ENCODE results near the gene SLC30A2.

DNA sequence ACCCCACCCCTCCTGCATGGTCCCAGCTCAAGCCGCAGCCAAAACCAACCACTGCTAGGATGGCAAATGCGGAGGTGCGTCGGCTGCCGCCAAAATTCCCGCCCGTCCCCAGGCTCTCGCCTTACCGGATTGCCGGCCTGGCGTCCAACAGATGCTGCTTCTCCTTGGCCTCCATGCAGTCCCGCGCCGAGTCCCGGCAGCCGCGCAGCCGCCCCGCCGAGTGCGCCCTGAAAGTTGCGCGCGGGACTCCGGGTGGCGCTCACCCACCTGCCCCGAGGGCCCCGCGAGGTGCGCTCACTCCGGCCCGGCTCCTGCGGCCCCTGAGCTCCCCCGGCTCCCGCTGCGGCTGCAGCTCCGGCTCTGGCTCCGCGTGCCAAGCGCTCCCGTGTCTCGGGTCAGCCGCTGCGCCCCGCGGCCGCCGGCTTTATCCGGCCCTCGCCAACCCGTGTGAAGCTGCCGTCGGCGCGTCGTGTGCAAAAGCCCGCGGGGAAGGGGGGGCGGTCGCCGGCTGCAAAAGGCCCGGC lies at the start of gene SLC30A2:
- TF ChIP-seq, protein P1, sequence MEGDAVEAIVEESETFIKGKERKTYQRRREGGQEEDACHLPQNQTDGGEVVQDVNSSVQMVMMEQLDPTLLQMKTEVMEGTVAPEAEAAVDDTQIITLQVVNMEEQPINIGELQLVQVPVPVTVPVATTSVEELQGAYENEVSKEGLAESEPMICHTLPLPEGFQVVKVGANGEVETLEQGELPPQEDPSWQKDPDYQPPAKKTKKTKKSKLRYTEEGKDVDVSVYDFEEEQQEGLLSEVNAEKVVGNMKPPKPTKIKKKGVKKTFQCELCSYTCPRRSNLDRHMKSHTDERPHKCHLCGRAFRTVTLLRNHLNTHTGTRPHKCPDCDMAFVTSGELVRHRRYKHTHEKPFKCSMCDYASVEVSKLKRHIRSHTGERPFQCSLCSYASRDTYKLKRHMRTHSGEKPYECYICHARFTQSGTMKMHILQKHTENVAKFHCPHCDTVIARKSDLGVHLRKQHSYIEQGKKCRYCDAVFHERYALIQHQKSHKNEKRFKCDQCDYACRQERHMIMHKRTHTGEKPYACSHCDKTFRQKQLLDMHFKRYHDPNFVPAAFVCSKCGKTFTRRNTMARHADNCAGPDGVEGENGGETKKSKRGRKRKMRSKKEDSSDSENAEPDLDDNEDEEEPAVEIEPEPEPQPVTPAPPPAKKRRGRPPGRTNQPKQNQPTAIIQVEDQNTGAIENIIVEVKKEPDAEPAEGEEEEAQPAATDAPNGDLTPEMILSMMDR (IDR thresholded peaks at IDR 0.05; ENCODE audit: low read depth, low read length, missing input control): no peak
- TF ChIP-seq TAF1 (conservative IDR thresholded peaks at IDR 0.05) (no peak), FOXA1 (IDR thresholded peaks at IDR 0.05) (no peak), RAD21 (IDR thresholded peaks at IDR 0.05) (no peak), GABPA (IDR thresholded peaks at IDR 0.05 in 1 of 2, conservative IDR thresholded peaks at IDR 0.05 in 1 of 2) (no peak), JUND (IDR thresholded peaks at IDR 0.05) (no peak), EGR1 (IDR thresholded peaks at IDR 0.05; ENCODE audit: low read depth in 2 of 2) (no peak), YY1 (IDR thresholded peaks at IDR 0.05) (no peak)
- TF ChIP-seq, protein P2, sequence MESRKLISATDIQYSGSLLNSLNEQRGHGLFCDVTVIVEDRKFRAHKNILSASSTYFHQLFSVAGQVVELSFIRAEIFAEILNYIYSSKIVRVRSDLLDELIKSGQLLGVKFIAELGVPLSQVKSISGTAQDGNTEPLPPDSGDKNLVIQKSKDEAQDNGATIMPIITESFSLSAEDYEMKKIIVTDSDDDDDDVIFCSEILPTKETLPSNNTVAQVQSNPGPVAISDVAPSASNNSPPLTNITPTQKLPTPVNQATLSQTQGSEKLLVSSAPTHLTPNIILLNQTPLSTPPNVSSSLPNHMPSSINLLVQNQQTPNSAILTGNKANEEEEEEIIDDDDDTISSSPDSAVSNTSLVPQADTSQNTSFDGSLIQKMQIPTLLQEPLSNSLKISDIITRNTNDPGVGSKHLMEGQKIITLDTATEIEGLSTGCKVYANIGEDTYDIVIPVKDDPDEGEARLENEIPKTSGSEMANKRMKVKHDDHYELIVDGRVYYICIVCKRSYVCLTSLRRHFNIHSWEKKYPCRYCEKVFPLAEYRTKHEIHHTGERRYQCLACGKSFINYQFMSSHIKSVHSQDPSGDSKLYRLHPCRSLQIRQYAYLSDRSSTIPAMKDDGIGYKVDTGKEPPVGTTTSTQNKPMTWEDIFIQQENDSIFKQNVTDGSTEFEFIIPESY (IDR thresholded peaks at IDR 0.05): no peak
- TF ChIP-seq, protein P3, sequence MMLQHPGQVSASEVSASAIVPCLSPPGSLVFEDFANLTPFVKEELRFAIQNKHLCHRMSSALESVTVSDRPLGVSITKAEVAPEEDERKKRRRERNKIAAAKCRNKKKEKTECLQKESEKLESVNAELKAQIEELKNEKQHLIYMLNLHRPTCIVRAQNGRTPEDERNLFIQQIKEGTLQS (IDR thresholded peaks at IDR 0.05): no peak
